ENCODE measurements around the gene CCDC149.

Gene CCDC149

DNA sequence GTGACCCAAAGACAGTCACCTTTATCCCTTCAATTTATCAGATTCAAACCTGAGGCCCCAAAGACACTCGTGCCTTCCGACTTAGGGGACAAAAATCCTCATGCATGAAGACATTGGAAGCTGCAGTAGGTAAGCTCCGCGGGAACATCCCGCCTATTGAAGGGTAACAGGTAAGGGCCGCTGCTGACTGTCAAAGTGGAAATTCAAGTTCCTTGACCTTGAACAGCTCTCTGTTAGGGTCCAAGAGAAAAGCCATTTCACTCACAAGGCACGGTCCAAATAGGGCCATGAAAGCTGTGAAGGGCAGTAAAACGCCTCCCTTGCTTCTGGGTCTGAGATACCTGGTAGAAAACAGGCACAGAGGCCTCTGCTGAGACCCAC is 34.2 kb downstream of the CCDC149 start:
- no peak for DNase-seq (ENCODE audit: low read depth)

DNA sequence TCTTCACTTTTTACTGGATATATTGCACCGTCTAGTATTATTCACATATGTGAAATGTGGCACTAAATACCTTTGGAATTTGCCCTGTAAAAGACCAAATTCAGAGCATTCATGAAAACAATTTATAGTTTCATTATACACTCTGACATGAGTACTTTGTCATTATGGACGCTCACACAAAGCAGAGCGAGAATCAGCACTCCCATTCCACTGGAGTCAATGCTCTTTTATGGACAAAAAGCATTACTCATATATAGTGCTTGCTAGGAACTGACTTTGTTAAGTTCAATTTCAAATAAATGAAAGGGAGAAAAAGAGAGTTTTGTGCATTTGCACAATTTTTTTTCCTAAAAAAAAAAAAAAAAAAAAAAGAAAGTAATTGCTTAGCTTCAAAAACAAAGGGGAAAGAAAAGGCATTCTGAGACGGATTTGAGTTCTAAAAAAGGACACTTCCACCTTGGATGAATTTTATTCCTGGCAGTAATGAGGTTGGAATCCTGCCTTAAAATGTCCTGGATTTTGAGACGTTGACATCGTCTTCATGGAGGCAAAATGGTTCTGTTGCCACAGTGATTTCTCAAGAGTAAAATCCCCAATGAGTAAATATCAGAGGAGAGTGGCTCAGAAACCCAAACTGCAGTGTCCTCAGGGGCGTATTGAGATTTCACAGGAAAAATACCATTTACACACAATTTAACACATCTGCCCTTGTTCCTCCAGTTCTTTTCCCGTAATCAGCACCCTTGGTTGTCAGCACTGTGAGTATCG is 34.8 kb downstream of the CCDC149 start:
- no peak for DNase-seq (ENCODE audit: low read depth)

DNA sequence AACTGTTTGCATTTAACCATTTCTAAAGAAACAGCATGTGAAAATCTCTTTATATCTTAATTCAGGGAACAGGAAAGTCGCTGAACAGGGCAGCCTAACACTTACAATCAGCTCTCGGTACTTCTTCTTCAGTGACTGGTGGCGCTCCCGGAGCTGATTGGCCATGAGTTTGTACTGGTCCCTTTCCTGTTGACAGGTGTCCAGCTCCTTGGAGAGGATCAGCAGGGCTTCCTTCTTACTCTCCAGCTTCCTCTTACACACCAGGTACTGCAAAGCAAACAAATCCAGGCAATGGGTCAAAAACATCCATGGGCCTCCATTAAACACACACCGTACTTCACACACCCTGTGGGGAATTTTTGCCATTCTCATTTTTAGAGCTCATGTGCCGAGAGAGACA is 36.4 kb downstream of the CCDC149 start:
- no peak for DNase-seq (ENCODE audit: low read depth)

DNA sequence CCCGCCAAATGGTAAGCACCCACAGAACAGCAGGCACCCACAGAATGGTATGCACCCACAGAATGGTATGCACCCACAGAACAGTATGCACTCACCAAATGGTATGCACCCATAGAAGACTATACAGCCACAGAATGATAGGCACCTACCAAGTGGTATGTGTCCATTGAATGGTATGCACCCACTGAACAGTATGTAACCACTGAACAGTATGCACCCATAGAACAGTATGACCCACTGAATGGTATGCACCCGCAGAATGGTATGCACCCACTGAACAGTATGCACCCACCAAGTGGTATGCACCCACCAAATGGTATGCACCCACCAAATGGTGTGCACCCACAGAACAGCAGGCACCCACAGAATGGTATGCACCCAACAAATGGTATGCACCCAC is 40.1 kb downstream of the CCDC149 start:
- no peak for DNase-seq (ENCODE audit: low read depth)

DNA sequence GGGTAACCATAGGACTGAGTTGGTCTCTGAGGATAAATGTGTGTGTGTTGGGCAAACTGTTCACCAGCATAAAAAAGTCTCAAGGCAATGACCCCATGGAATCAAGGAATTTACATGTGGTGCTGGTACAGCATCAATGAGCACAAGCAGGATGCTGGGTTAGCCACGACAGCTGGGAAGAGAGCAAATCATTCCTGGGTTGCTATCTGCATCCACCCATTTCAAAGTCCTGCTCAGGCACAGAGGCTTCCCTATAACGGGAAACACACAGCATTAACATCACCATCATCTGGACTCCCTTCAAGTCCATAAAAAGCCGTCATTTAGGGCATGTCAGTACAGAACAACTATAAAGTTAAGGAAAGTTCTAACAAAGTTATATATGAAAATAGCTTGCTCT is 41.6 kb downstream of the CCDC149 start:
- DNase-seq (ENCODE audit: low read depth), result no peak

DNA sequence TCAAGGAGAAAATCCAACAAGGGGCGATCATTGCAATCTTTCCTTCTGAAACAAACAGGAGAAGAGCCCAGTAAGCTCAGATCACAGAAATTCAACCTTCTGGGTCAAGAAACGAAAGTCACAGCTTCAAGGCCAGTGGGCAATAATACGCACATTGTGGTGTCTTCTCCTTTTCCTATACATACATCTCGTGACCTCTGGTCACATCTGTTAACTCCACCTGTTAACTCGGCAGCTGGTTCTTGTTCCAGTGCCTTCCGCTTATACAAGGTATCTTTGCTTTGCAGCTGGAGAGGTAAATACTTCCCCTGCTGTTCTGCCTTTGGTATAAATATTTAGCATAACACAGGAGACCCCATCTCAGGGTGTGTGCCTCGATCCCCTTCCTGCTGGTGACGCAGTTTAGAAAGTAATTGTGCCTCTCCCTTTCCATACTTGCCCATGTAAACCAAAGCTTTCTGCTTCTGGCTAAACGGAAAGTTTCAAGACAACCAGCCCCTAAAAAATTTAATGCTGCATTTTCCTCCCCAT is 45.0 kb downstream of the CCDC149 start:
- no peak for DNase-seq (ENCODE audit: low read depth)

DNA sequence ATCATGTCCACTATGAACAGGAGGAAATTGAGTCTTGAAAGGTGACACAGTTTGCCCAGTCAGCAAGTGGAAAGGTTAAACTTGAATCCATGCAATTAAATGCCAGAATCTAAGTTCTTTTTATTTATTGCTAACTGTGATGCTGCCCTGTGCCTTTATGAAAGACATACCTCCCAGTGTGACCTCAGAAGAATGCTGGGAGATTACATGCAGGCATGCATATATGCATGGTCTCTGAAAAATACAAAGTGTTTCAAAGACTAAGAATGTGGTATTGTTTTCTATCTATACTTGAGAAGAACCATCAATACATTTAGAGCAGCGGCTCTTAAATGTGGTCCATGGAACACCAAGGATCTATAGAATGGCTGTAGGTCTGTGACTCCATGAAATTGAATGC is 45.6 kb downstream of the CCDC149 start:
- no peak for DNase-seq (ENCODE audit: low read depth)

DNA sequence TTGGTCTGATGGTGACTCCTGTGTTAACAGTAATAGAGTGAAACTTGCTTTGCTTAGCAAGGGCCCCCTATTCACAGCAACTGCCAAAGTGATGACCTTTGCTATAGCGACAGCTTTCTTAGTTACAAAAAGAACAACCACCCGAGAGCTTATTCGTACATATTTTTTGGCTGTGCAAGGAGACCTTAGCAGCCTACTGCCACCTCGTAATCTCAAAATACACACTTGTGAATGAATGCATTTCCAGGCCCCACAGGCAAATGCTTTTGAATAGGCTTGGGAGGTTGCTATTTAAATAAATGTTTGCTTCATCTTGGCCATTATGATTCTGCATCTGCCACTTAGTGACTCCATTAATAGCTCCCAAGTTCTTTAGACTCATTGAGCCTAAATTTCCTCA is 47.4 kb downstream of the CCDC149 start:
- no peak for DNase-seq (ENCODE audit: low read depth)

DNA sequence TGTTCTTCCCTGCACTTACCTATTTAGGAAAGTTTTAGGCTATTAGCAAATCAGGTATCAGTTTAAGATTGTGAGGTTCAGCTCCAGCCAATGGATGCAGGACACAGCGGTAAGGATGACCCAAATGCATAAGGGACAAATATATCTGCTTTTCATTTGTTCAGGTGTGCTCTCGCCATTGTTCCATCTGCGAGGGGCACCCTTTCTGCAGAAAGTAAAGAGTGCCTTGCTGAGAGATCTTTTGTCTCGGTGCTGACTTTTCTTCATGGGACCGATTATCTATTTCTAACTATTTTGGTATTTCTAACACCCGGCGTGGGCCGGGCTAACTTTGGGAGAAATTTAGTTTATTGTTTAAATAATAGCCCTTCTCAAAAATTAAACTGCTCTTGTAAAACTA is 49.0 kb downstream of the CCDC149 start:
- no peak for DNase-seq (ENCODE audit: low read depth)

DNA sequence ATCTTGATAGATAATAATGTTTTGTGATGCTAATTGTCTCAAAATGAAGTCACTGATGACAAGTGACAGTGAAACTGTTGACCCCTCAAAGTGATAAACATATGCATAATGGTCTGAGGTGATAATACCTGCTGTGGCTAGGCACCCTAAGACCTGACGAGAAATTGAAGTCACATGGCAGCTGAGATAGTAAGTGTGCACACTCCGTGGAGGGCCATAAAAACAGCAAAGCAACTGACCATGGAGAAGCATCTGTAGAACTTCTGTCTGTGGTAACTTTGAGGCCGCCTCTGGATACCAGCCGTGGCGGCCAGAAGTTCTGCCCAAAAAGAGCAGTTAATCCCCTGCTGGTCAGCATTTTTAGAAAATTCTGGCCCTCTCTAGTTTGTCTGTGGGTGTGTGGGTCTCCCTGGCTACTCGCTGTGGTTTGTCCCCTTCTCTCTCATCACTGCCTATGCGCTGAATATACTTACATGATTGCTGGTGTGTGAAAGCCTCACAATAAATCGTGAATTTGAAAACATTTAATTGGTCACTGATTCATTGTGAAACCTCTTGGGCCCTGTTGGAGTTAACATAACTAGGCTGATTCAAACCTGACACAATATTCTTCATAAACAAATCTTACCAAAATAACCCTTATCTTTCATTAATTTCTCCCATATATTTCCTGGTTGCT is 50.6 kb downstream of the CCDC149 start:
- DNase-seq (ENCODE audit: low read depth), result no peak

DNA sequence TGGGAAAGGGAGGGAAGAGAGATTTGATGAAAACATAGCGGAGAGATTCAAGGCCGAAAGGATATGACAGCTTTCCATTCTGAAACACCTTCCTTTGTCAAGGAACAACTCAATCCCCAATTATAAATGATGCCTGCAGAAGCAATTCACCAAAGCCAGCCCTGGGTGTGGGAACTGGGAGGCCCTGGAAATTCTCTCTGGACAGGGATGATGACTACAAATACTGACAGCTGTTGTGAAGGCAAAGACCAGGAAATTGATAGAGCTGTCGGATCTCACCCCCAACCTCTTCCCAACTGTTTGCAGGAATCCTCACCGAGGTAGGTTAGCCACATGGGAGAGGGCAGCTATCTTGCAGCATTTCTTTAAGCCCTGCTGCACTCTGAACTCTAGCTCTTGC is 54.3 kb downstream of the CCDC149 start:
- DNase-seq (ENCODE audit: low read depth), result no peak

DNA sequence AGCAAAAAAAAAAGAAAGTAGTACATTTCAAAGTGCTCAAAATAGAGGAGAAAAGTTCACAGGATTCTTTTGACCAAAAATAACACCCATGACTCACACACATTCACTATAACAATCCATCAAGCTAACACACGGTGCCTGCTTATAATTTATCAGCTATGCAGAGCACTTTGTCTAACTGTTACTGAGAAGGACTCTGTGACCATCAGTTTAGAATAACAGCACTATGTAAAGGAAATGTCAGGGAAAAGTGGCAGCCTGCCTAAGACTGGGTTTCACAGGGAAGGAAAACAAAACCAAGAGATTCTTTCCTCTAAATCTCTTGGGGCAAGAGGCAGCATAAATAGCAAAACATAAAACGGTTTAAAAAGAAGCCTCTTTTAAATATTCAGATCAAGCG is 54.8 kb downstream of the CCDC149 start:
- DNase-seq (ENCODE audit: low read depth), result no peak

DNA sequence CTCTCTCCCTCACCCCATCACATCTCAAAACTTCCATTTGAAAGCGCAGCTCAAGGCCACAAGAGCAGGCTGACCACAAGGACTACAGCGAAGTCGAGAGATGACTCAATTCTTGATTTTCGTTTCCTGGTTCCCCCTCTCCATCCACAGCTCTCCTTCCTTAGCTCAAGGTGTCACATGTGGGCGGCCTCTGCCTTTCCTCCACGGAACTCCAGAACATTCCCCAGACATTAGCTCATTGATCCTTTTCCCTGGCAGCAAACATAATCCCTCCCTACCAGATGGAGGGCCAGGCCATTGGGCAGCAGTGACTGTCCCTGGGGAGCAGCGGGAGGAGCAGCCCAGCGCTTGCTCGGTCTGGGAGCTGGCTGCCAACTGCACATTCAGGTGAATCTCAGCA is 56.3 kb downstream of the CCDC149 start:
- DNase-seq (ENCODE audit: low read depth), result no peak

DNA sequence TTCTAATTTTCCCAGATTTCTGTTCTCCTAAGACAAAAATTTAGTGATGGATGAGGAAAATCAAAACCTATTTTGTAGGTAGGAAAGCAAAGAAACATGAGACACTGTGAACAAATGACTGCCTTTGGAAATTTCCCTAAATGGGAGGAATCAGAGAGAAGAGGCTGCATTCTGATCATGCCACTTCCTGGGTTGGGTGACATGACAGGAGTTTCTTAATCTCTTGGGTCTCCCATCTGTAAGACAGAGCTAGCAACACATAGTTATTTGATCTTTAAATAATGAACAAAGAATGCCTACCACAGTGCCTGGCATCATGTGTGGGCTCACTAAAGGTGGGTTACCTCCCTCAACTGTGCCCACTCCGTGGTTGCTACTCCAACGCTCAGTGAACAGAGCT is 57.1 kb downstream of the CCDC149 start:
- no peak for DNase-seq (ENCODE audit: low read depth)

DNA sequence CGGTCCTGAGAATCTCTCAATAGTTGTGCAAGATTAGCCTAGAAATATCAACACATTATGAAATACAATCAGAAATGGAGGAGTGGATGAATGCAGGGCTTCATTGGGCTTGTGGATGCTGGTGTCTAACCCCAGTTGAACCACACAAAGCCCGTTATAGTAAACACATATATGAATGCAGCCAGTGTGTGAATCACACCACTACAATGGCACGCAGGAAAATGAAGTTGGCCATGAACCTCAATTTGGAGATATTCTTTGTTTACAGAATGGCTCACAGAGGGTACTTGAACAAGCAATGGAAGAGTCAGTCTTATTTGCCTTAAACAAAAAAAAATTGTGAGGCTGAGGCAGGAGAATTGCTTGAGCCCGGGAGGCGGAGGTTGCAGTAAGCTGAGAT is 59.7 kb downstream of the CCDC149 start:
- DNase-seq (ENCODE audit: low read depth), result no peak

DNA sequence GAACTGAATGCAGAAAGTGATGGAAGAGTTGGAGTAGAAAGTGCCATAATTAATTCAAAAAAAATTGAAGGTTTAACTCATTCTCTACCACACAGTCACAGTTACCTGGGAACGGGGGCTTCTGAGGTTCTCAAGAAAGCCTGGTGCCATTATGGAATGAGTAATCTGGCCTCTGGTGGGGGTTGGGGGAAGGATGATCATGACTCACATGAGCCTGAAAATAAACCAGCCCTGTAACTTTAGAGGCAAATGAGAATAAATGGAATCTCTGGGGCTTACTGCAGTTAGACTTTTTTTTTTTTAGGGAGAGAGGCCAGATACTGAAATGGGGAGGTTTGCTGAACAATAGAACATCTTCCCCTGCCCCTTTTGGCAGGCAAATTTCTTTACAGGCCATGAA is 62.2 kb downstream of the CCDC149 start:
- no peak for DNase-seq (ENCODE audit: low read depth)

DNA sequence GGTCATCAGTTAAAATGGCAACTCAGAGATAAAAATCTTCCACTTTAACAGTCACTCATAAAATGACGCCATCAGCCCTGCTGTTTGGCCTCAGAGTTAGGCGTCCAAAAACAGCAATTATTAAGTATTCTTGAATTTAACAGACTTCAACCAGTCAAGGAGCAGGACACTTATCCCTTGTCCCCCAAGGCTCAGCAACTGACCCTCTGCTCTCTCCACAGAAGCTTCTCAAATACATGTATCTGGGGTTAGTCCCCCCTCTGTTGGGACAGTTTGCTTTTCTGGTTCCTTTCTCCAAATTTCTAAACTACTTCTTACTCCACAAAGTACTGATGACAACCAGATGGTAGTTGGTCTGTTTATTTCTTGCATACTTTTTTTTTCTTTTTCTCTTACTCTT is 63.1 kb downstream of the CCDC149 start:
- DNase-seq (ENCODE audit: low read depth), result no peak

DNA sequence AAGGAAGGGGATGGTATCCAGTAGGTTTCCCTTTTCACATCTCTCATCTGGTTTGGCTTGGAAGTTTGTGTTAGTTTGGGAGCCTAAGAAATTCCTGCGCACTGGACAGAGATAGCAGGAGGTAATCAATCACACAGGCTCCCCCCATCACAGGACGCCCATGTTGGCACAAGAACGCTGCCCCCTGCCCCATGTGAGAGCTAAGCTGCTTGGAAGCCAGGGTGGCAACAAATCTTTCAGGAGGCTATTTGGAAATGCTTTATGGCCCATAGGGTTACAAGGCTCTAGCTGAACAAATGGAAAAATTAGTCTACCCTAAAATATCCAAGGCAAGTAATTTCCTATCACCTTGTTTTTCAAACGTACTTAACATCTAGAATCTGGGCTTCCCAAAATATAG is 63.5 kb downstream of the CCDC149 start:
- DNase-seq (ENCODE audit: low read depth), result no peak

DNA sequence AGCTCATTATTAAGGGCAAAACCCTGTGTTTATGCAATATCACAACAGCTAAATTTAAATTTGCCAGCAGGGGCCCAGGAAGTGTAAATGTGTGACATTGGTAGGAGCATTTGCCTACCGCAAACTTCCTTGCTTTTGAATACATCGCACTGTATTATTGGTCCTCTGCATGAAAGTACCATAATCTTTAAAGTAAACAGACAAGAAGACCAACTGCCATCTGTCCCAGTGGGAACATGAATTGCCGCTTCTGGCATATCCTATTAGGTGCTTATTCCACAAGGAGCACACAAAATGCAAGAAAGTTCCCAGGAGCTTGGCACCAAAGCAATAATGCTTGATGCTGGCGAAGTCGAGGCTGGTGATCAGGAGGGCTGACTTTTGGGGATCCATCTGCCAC is 66.1 kb downstream of the CCDC149 start:
- DNase-seq (ENCODE audit: low read depth), result no peak

DNA sequence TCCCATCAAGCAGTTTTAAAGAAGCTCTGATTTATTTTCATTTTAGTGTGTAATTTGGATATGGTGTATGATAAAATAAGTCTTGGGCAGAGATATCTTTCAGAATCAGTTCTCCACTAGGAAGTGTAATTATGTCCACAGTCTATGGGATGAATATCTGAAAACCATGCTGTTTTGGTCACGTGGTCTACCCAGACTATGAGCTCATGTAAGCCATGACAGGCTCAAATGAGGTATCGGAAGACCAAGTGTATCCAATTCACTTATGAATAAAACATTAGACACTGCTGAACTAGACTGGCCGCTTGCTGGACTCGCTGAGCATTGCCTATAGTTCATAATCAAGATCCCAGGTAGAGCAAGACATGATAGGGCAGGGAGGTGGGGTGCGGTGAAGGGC is 66.9 kb downstream of the CCDC149 start:
- DNase-seq (ENCODE audit: low read depth), result no peak

DNA sequence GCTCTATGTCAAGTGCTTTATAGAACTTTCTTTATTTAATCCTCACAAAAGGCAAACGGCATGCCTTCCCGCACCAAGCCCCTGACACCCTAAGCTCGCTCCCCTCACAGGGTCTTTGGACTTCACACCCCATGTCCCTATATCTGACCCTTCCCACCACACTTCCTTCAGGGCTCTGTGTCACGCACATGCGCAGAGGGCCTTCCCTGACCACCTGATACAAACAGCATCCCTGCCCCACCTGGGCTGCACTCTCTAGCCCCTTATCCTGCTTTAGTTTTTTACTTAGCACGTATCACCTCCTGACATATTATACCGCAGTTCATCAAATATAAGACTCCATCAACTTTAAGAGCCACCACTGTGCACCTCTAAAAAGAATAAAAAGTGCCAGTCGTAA is 67.7 kb downstream of the CCDC149 start:
- no peak for DNase-seq (ENCODE audit: low read depth)

DNA sequence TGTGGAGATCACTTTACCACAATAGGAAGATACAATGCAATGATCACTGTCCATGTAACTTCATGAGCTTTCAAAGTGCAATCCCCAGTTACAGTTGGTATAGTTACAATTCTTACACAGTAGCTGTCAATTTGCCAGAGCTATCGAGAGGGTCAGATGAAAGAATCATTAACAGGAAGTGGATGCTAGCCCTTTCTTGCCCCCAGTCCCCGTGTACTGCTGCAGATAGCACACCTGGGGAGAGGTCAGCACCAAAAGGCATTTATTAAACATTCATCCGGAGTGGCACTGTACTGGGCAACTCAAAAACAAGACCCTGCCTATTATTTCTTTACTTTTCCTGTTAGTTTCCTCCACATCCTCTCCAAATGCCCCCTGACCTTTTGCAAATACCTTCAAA is 69.7 kb downstream of the CCDC149 start:
- no peak for DNase-seq (ENCODE audit: low read depth)

DNA sequence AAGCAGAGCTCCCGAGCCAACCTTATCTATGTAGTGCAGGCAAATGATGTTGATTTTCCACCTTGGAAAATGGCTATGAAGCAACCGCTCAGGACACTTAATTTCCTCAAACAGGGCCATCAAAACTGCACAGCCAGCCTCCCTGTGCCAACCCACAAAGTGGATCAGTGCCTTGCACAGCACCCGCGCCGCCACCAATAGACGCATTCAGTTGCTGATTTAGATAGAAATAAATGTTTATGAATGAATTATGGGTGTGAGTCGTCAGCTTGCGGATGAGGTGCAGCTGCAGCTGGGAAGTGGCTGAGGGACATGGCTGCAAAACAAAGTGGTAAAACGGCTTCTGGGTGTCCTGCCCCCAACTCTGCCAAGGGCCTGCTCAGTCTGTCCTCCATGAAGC is 70.5 kb downstream of the CCDC149 start:
- no peak for DNase-seq (ENCODE audit: low read depth)
